ENCODE results near the gene ARHGAP26. TPM values are rescaled to one million over a fixed set of nuclear protein-coding genes. Genes with fewer than 3 reads are reported as not detected.
A peak's percentile ranks its signal among the peaks of the same experiment; 100 is the strongest.

The ARHGAP26 gene
- polyA plus RNA-seq, 3 donors: 26.5 to 56.8 (median 28.7) TPM

GRCh38 chr5:142901476-142902185 is 131.5 kb downstream of the ARHGAP26 start:
- WGBS (ENCODE audit: insufficient coverage): no CpG with 5 or more reads among the region's 3 CpGs
- H3K4me3 Mint-ChIP-seq: no peak overlapping the region
- peak in 2 of 3 donors; percentile 27 to 37 for DNase-seq
- H3K36me3 Mint-ChIP-seq: peaks cover 84 to 87% of the 10 kb centered on the region in 2 donors
- intact Hi-C loops (cut with micrococcal nuclease): no loop called here
- H3K4me1 ChIP-seq (ENCODE audit: control insufficient read depth in 1 of 2, insufficient read depth in 2 of 2, low read length in 2 of 2): peaks cover 12 to 23% of the 10 kb centered on the region in 2 donors
- no peak for TF ChIP-seq CTCF (IDR thresholded peaks at IDR 0.05)
- no peaks in the 10 kb centered on the region for H3K27me3 Mint-ChIP-seq (ENCODE audit: low read depth in 3 of 3)
- peak overlapping the region; percentile 46 to 85 (median 77) for H3K27ac Mint-ChIP-seq
- no peaks in the 10 kb centered on the region for H3K79me2 ChIP-seq (ENCODE audit: insufficient read depth, low read length)
- H3K27ac ChIP-seq (ENCODE audit: low read depth in 1 of 2, low read length in 2 of 2): peak overlapping the region in 1 of 2 donors; percentile 58
- peaks cover 93 to 97% of the 10 kb centered on the region in 2 donors for H3K36me3 ChIP-seq (replicated peaks in 1 of 2; ENCODE audit: control insufficient read depth in 1 of 2, insufficient read depth in 2 of 2, low read length in 2 of 2)
- H2AFZ ChIP-seq (ENCODE audit: insufficient read depth, low read depth, low read length, poor library complexity, severe bottlenecking): no peak overlapping the region
- peaks cover 25% of the 10 kb centered on the region for H3K4me1 Mint-ChIP-seq
- H3K4me2 ChIP-seq (replicated peaks; ENCODE audit: extremely low read depth, low read length, poor library complexity, severe bottlenecking): no peak overlapping the region
- H3K9me3 ChIP-seq (replicated peaks in 1 of 2; ENCODE audit: control insufficient read depth in 1 of 2, insufficient read depth in 1 of 2, low read length in 2 of 2): no peaks in the 10 kb centered on the region
- H3K9me3 Mint-ChIP-seq: peaks cover 0 to 1% (median 0%) of the 10 kb centered on the region in 7 donors
- H4K20me1 ChIP-seq (ENCODE audit: insufficient read depth, low read length): peaks cover 100% of the 10 kb centered on the region
- H3K4me3 ChIP-seq (replicated peaks in 1 of 3; ENCODE audit: low read depth in 2 of 3, low read length in 3 of 3): no peak overlapping the region
- no peak overlapping the region for H3K9ac ChIP-seq (ENCODE audit: insufficient read depth, low read length, poor library complexity, severe bottlenecking)
- H3K27me3 ChIP-seq (ENCODE audit: control insufficient read depth in 2 of 2, insufficient read depth in 2 of 2, low read length in 2 of 2): no peaks in the 10 kb centered on the region

GRCh38 chr5:142902186-142902965 is 132.2 kb downstream of the ARHGAP26 start:
- peaks cover 0 to 1% (median 0%) of the 10 kb centered on the region in 7 donors for H3K9me3 Mint-ChIP-seq
- DNase-seq: peak in 2 of 3 donors; percentile 37 to 59
- no peak overlapping the region for H3K4me3 ChIP-seq (replicated peaks in 1 of 3; ENCODE audit: low read depth in 2 of 3, low read length in 3 of 3)
- H3K4me1 Mint-ChIP-seq: peaks cover 25% of the 10 kb centered on the region
- WGBS (ENCODE audit: insufficient coverage): 67% methylated on average over 5 of the region's 10 CpGs
- H3K79me2 ChIP-seq (ENCODE audit: insufficient read depth, low read length): no peaks in the 10 kb centered on the region
- peak overlapping the region in 1 of 2 donors; percentile 58 for H3K27ac ChIP-seq (ENCODE audit: low read depth in 1 of 2, low read length in 2 of 2)
- TF ChIP-seq CTCF (IDR thresholded peaks at IDR 0.05): no peak
- H3K4me2 ChIP-seq (replicated peaks; ENCODE audit: extremely low read depth, low read length, poor library complexity, severe bottlenecking): no peak overlapping the region
- peaks cover 93 to 97% of the 10 kb centered on the region in 2 donors for H3K36me3 ChIP-seq (replicated peaks in 1 of 2; ENCODE audit: control insufficient read depth in 1 of 2, insufficient read depth in 2 of 2, low read length in 2 of 2)
- peaks cover 100% of the 10 kb centered on the region for H4K20me1 ChIP-seq (ENCODE audit: insufficient read depth, low read length)
- peaks cover 12 to 23% of the 10 kb centered on the region in 2 donors for H3K4me1 ChIP-seq (ENCODE audit: control insufficient read depth in 1 of 2, insufficient read depth in 2 of 2, low read length in 2 of 2)
- no peaks in the 10 kb centered on the region for H3K27me3 ChIP-seq (ENCODE audit: control insufficient read depth in 2 of 2, insufficient read depth in 2 of 2, low read length in 2 of 2)
- H3K9ac ChIP-seq (ENCODE audit: insufficient read depth, low read length, poor library complexity, severe bottlenecking): no peak overlapping the region
- H2AFZ ChIP-seq (ENCODE audit: insufficient read depth, low read depth, low read length, poor library complexity, severe bottlenecking): no peak overlapping the region
- peak overlapping the region; percentile 46 to 87 (median 80) for H3K27ac Mint-ChIP-seq
- peaks cover 85 to 87% of the 10 kb centered on the region in 2 donors for H3K36me3 Mint-ChIP-seq
- no peaks in the 10 kb centered on the region for H3K27me3 Mint-ChIP-seq (ENCODE audit: low read depth in 3 of 3)
- intact Hi-C loops (cut with micrococcal nuclease): no loop called here
- H3K4me3 Mint-ChIP-seq: no peak overlapping the region
- H3K9me3 ChIP-seq (replicated peaks in 1 of 2; ENCODE audit: control insufficient read depth in 1 of 2, insufficient read depth in 1 of 2, low read length in 2 of 2): no peaks in the 10 kb centered on the region
